Vagina (tissue), 2 donors: ENCODE measurements around the gene NCOA3. TPM values are rescaled to one million over a fixed set of nuclear protein-coding genes. Genes with fewer than 3 reads are reported as not detected.

Experiments
- DNase-seq, 2 donors: peaks; one replicate each; pipeline ENCODE4 v3.0.0-alpha.2; 2017; ENCODE audit errors: extremely low spot score in 2 of 2
- H3K27ac ChIP-seq: fragments of 200-600 bp; sonication (generic); one replicate; pipeline ENCODE4 v1.5.1; 2019
- H3K27me3 ChIP-seq: fragments of 200-600 bp; sonication (generic); one replicate; pipeline ENCODE4 v1.5.1; 2019
- H3K36me3 ChIP-seq, 2 donors: fragments of 200-600 bp; sonication (generic); one replicate each; pipeline ENCODE4 v1.5.1; 2017 to 2019
- H3K4me1 ChIP-seq: fragments of 200-600 bp; sonication (generic); one replicate; pipeline ENCODE4 v1.5.1; 2019
- H3K4me3 ChIP-seq, 2 donors: fragments of 200-600 bp; sonication (generic); 1 replicate in 1 of 2; 2 replicates in 1 of 2; pipeline ENCODE4 v1.5.1; 2016 to 2019
- H3K9me3 ChIP-seq: fragments of 200-600 bp; sonication (generic); one replicate; pipeline ENCODE4 v1.5.1; 2019
- CTCF ChIP-seq, 3 experiments: fragments of 450-650 bp in 2 of 3; fragments of 200-600 bp in 1 of 3; sonication (generic) in 1 of 3; IDR thresholded peaks; one replicate each; pipeline ENCODE4 v1.5.1; 2017 to 2019; ENCODE audit warnings: antibody characterized with exemption in 3 of 3, mild to moderate bottlenecking in 2 of 3, moderate library complexity in 2 of 3
- POLR2A ChIP-seq, 2 donors: fragments of 450-650 bp; IDR thresholded peaks; one replicate each; pipeline ENCODE4 v1.6.1; 2017; ENCODE audit warnings: antibody characterized with exemption in 2 of 2, mild to moderate bottlenecking in 2 of 2, moderate library complexity in 2 of 2
- POLR2AphosphoS5 ChIP-seq, 2 donors: sonication (generic); formaldehyde crosslinking; IDR thresholded peaks; one replicate each; pipeline ENCODE4 v1.9.0; 2017; ENCODE audit warnings: antibody characterized with exemption in 2 of 2, mild to moderate bottlenecking in 2 of 2, low read depth in 1 of 2; ENCODE audit not compliant: insufficient read depth in 1 of 2
- intact Hi-C: fragments of 100-400 bp; cut with DNase I; formaldehyde crosslinking; loops from one replicate; pipeline ENCODE4 v1.15.1; 2023
- total RNA-seq: library from RNA; depleted of rRNA; stranded (reverse); fragments of >200 nt; gene quantifications from one replicate; pipeline ENCODE4 v1.2.3, GENCODE V29; 2016

Gene NCOA3
- total RNA-seq, 1 donor from 2014 or later, result 47.1 TPM

- intact Hi-C loops, result no loop called here
- TF ChIP-seq CTCF (IDR thresholded peaks at IDR 0.05) (no peak), POLR2A (IDR thresholded peaks at IDR 0.05) (no peak), POLR2AphosphoS5 (IDR thresholded peaks at IDR 0.05; ENCODE audit: insufficient read depth in 1 of 2, low read depth in 1 of 2) (no peak)
- DNase-seq, result no peak
- no peak overlapping the region for H3K4me3 ChIP-seq
- no peaks in the 10 kb centered on the region for H3K9me3 ChIP-seq
- no peak overlapping the region for H3K27ac ChIP-seq
- H3K36me3 ChIP-seq, result peaks cover 0 to 46% of the 10 kb centered on the region in 2 donors
- no peaks in the 10 kb centered on the region for H3K27me3 ChIP-seq
- H3K4me1 ChIP-seq, result no peaks in the 10 kb centered on the region
Measured at GRCh38 chr20:47631078-47631477, 129.4 kb downstream of the NCOA3 start.

- no peak for DNase-seq
- Histone ChIP-seq H3K27ac (no peak overlapping the region), H3K4me1 (no peaks in the 10 kb centered on the region), H3K4me3 (no peak overlapping the region), H3K36me3 (peaks cover 0 to 55% of the 10 kb centered on the region in 2 donors), H3K9me3 (no peaks in the 10 kb centered on the region), H3K27me3 (no peaks in the 10 kb centered on the region)
- TF ChIP-seq POLR2AphosphoS5 (IDR thresholded peaks at IDR 0.05; ENCODE audit: insufficient read depth in 1 of 2, low read depth in 1 of 2), result no peak
- no peak for TF ChIP-seq CTCF (IDR thresholded peaks at IDR 0.05)
- no peak for TF ChIP-seq POLR2A (IDR thresholded peaks at IDR 0.05)
- intact Hi-C loops, result no loop called here
Measured at GRCh38 chr20:47635256-47635655, 133.6 kb downstream of the NCOA3 start.

GRCh38 chr20:47638851-47639250, 137.2 kb downstream of the NCOA3 start:
- Histone ChIP-seq H3K27ac (no peak overlapping the region), H3K9me3 (no peaks in the 10 kb centered on the region), H3K4me1 (no peaks in the 10 kb centered on the region), H3K27me3 (no peaks in the 10 kb centered on the region), H3K4me3 (no peak overlapping the region), H3K36me3 (peaks cover 0 to 70% of the 10 kb centered on the region in 2 donors)
- DNase-seq, result no peak
- intact Hi-C loops, result no loop called here
- no peak for TF ChIP-seq CTCF (IDR thresholded peaks at IDR 0.05)
- no peak for TF ChIP-seq POLR2A (IDR thresholded peaks at IDR 0.05)
- TF ChIP-seq POLR2AphosphoS5 (IDR thresholded peaks at IDR 0.05; ENCODE audit: insufficient read depth in 1 of 2, low read depth in 1 of 2), result no peak

- Histone ChIP-seq H3K9me3 (no peaks in the 10 kb centered on the region), H3K4me3 (no peak overlapping the region), H3K4me1 (no peaks in the 10 kb centered on the region), H3K27ac (no peak overlapping the region), H3K36me3 (peaks cover 0 to 48% of the 10 kb centered on the region in 2 donors), H3K27me3 (no peaks in the 10 kb centered on the region)
- TF ChIP-seq POLR2AphosphoS5 (IDR thresholded peaks at IDR 0.05; ENCODE audit: insufficient read depth in 1 of 2, low read depth in 1 of 2) (no peak), CTCF (IDR thresholded peaks at IDR 0.05) (no peak), POLR2A (IDR thresholded peaks at IDR 0.05) (no peak)
- no peak for DNase-seq
- intact Hi-C loops, result no loop called here
Measured at GRCh38 chr20:47642118-47642517, 140.4 kb downstream of the NCOA3 start.

- TF ChIP-seq CTCF (IDR thresholded peaks at IDR 0.05) (no peak), POLR2A (IDR thresholded peaks at IDR 0.05) (no peak), POLR2AphosphoS5 (IDR thresholded peaks at IDR 0.05; ENCODE audit: insufficient read depth in 1 of 2, low read depth in 1 of 2) (no peak)
- intact Hi-C loops, result no loop called here
- Histone ChIP-seq H3K4me3 (no peak overlapping the region), H3K27me3 (no peaks in the 10 kb centered on the region), H3K36me3 (peaks cover 0 to 46% of the 10 kb centered on the region in 2 donors), H3K4me1 (no peaks in the 10 kb centered on the region), H3K9me3 (no peaks in the 10 kb centered on the region), H3K27ac (no peak overlapping the region)
- no peak for DNase-seq
Measured at GRCh38 chr20:47642624-47643023, 140.9 kb downstream of the NCOA3 start.
